GM18526 (cell line): ENCODE measurements around the gene OVOL2.

Experiments
- POLR2A ChIP-seq: IDR thresholded peaks from 3 replicates; pipeline ENCODE4 v1.6.1; 2011; ENCODE audit not compliant: insufficient read length; ENCODE audit errors: extremely low read depth

Gene OVOL2

DNA sequence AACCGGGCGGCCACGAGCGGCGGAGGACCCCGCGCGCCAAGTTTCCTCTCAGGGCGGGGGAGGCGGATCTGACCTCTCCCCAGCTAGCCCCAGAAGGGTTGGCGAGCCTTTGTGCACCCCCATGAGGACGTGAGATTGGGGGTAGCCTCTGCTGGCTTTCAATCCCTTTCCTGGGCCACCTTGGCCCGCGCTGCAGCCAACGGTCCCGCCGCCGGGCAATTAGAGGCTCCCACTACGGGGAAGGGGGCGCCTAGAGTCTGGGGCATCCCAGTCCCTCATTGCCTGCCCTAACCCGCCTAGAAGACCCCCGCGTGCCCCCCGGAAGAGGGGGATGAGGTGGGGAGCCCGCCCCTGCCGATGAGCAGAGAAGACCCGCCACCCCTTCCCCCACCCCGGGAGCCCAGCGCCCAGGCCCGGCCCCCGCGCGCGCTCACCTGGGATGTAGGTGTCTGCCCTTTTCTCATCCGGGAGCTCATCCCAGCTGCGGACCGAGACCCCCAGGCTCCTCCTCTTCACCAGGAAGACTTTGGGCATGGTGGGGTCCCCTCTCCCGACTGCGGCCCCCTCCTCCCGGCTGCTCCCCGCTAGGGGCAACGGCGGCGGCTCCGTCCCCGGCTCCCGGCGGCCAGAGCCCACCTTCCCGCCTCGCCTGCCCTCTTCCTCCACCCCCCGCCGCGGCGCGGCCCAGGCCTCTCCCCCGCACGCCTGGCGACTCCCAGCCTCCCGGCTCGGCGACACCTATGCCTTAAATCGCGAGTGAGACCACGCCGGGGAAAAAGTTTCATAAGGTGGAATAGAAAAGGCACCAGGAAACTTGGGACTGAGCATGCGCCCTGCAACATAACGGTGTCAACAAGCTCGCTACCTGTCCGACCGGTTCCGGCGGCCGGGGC, at the start of gene OVOL2:
Gene OVOL2 (minus strand): TSS at position 816 of the 893 bp plus-strand sequence. CDS start 282 bp downstream, at position 534.
- TF ChIP-seq POLR2A: no peak

DNA sequence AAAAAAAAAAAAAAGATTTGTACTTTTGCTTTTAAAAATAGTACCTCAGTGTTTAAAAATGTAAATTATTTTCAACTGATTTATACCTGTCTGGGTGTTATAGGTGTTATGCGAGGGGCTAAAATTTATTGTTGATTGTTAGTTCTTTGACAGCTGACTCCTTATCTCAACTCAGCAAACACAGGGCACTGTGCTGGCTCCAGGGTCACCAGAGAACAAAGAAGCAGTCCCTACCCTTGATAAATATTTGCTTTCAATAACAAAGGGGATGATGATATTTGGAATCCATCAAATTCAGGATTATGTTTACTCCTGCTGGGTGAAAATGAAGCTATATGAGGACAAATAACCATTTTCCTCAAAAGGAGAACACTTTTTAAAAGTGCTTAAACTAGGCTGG, 45.8 kb upstream of the OVOL2 start:
- TF ChIP-seq POLR2A: no peak

DNA sequence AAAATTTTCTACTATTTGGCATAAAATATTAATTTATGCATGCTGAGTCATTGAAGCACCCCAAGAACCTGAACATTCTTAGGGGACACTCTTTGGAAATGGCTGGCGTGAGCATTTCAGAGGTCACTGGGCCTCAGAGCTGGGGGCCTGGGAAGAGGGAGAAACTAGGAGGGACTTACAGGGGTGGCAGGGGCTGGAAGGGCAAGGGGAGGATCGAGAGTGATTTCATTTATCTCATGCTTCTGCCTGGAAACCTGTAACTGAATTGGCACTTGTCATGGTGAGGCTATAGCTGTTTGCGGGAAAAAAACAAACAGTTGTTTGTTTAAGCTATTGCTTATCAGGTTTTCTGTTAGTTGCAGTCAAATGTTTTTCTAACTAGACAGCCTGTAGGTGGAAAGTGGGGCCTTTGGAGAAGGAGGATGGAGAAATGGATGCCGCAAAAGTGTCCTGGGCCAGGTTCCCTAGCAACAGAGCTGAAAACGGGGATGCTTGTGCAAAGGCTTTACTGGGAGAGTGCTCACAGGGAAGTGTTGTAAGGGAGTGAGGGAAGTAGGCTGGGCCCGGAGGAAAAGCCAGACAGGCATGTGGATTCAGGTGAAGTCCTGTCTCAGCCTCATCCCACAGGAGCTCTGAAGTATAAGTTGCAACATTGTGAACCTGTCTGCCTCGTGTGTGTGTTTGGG, 43.6 kb upstream of the OVOL2 start:
- no peak for TF ChIP-seq POLR2A

DNA sequence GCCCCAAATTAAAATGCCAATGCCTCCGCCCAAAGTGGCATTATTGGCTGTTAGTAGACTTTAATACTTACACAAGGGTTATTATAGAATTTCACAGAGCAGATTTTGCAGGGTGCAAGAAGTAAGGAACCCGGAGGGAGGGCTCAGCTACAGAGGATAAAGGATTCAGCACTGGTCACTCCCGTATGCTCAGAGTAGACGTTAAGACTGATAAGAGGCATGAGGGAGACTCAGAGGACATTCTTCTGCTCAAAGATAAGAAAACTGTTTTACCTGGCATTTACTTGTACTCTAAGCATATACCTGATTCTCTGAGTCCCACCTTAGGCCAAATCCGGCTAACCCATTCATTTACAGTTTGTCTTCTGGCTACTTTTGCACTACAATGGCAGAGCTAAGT, 36.5 kb upstream of the OVOL2 start:
- no peak for TF ChIP-seq POLR2A

DNA sequence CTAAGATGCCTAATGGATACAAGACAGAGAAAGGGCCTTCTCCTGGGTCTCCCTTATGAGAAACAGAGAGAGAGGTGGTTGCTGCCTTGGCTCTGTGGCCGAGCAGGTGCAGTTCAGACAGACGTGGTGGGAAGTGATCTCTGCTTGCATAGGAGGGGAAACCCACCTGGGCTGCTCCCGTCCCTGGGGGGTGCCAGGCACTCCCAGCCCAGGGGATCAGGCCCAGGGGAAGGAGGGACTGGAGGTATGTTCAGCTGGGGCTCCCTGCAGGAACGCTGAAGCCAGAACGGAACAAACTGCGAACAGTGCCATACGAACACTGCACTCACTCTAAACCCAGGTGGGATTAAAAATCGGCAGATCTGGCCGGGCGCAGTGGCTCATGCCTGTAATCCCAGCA, 35.7 kb upstream of the OVOL2 start:
- TF ChIP-seq POLR2A: no peak

DNA sequence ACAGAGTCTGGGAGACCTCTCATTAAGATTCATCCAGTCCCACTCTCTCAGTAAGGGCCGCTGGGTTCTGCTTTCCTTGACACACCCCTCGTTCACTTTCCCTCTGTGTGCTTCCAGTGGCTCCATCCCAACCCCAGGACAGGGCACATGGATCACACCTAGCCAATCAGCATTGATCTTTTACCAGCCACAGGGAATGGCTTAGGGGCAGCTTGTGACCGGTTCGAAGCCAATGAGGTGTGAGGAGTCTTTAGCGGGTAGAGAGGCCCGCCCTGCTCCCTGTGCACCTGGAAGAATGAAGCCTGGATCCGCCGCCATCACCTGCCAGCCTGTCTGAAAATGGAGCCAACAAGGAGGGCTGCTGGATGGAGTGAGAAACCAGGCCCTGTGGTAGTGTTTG, 35.2 kb upstream of the OVOL2 start:
- no peak for TF ChIP-seq POLR2A

DNA sequence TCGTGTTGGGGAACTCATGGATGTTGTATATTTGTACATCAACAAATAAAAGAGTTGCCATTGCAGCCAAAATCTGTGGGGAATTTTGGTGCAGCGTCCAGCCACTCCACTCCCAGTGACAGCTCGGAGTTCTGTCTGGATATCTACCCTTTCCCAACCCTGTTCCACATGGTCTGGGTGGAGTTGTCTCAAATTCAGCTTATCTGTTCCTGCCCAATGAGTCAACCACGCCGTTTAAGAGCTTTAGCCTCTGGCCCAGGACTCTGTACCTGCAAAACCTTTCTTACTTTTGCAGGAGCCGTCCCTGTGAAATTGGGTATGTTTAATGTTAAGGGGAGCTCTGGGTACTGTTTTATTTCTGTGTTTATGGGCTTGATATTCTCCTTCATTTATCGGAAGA, 33.9 kb upstream of the OVOL2 start:
- no peak for TF ChIP-seq POLR2A

DNA sequence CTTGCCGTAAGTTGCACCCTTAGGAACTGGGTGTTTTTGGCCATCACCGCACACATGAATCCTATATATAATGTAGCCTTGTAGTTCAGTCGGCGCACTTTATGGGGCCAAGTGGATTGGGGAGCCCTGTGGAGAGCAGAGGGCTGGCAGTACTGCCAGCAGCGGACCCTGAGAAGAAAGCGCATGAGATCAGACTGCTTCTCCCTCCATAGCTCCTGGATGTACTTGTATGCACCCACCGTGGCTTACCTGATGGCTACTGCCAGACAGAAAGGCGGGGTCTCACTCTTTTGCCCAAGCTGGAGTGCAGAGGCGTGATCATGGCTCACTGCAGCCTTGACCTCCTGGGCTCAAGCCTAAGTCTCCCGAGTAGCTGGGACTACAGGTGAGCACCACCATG, 32.8 kb upstream of the OVOL2 start:
- no peak for TF ChIP-seq POLR2A

DNA sequence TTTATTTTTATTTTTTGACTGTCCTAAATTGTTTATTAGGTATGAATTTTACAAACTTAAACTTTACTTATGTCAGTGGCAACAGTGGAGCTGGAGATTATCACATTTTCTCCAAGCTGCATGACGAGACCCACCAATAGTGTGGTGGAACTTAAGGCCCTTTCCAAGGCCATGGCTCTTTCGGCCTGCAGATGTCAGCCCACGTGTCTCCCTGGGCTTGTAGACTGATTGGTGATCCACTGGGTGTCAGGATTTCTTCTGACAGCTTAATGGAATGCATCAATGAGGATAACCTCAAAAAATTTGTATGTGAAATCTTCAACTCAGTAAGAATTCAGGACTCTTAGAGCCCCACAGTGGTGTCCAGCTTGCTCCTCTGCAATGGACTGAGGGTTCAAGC, 32.3 kb upstream of the OVOL2 start:
- no peak for TF ChIP-seq POLR2A

DNA sequence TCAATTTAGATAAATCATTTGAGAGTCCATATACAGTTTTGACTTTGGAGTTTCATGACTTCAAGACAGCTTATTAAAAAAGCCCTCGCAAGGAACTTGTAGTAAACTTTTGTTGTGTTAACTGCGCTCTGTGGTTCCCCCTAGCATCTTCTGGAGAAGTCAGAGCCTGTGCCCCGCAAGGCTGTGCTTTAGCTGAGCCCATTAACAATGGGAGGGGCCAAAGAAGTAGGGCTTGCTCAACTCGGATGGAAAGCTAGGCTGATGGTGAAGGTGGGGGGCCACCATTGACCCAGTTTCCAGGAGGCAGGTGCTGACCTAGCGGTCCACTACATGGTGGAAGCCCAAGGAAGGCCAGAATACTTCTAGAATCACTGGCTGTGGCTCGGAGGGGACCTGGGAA, 29.3 kb upstream of the OVOL2 start:
- no peak for TF ChIP-seq POLR2A

DNA sequence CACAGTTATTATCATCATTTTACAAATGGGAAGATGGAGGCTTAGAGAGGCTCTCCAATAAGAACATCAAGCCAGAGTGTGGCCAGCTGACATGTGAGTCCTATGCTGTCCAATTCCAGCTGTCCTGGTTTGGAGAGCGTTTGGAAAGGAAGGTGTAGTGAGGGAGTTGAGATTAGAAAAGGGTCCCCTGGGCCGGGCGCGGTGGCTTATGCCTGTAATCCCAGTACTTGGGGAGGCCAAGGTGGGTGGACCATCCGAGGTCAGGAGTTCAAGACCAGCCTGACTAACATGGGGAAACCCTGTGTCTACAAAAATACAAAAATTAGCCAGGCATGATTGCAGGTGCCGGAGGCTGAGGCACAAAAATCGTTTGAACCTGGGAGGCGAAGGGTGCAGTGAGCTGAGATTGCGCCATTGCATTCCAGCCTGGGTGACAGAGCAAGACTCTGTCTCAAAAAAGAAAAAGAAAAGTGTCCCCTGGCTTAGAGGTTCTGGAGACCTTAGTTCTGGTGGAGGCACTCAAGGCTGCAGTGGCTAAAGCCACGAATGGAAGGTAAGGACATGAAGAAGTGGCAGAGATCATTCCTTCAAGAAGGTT, 22.1 kb upstream of the OVOL2 start:
- TF ChIP-seq POLR2A: no peak

DNA sequence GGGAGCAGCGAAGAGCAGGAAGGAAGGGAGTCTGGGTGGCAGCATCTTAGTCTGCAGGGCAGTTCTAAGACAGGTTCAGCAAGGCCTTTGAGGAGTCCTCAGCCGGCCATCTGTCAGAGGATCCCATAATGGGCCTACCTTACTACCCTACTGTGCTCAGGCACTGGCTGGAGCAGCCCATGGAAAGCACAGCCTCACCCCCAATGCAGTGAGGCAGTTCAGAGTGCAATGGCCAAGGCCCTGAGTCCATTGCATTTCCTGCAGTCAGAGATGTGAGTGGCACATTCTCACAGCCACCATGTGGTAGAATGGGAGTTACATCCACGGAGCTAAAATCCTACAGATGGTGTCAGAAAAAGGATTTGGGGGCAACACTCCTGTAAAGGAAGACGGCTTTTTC, 19.4 kb upstream of the OVOL2 start:
- TF ChIP-seq POLR2A: no peak

DNA sequence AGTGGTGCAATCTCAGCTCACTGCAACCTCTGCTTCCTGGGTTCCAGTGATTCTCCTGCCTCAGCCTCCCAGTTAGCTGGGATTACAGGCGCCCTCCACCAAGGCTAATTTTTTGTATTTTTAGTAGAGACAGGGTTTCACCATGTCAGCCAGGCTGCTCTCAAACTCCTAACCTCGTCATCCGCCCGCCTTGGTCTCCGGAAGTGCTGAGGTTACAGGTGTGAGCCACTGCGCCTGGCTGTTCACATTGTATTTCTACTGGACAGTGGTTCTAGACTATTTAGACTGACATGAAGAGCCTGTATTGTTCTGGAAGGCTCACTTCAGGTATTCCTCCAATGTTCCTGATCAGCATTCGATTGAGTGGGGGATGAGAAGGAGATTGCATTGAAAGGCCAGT, 14.8 kb upstream of the OVOL2 start:
- no peak for TF ChIP-seq POLR2A

DNA sequence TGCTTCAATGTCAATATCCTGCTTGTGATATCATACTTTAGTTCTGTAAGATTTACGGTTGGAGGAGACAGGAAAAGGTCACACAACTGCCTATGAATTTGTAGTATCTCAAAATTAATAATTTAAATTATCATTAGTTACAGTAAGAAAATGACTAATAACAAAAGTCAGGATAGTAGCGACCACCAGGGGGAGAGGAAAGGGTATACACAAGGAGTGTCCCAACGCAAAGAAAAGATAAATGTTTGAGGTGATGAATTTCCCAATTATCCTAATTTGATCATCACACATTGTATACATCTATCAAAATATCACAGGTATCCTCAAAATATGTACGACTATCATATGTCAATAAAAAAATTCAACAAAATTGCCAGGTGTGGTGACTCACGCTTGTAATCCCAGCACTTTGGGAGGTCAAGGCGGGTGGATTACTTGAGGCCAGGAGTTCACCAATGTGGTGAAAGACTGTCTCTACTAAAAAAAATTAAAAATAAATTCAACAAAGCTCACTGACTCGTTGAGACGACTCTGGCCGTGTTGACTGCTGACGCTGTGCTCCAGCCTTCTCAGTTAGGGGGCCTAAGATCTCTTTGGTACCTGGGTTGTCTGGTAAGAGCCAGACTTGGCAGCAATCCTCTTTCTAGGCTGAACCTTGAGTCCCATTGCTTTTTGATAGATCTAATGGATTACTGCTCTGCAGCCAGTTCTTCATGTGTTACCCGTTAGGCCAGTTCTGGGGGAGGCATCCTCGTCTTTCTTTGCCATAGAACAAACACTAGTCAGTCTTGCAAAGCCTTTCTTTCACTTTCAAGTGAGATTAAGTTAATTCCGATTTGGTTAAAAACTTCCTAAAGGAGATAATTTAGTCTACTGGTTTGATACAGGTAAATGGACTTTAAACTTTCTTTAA, 9.0 kb upstream of the OVOL2 start:
- no peak for TF ChIP-seq POLR2A

DNA sequence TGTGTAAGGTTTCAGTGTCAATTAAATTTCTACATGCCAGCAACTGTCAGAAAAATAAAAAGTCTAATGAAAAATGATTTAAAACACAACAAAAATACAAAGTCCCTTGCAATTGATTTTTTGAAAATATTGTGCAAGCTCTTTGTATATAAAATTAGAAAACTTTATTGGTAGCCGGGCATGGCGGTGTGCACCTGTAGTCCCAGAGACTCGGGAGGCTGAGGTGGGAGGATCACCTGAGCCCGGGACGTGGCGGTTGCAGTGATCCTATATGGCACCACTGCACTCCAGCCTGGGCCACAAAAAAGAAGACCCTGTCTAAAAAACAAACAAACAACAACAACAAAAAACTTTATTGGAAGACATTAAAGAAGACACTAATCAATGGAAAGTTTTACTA, 6.0 kb upstream of the OVOL2 start:
- TF ChIP-seq POLR2A: no peak
